ENCODE results near the gene ERVH48-1. TPM values are rescaled to one million over a fixed set of nuclear protein-coding genes. Genes with fewer than 3 reads are reported as not detected.
A peak's percentile ranks its signal among the peaks of the same experiment; 100 is the strongest.

The ERVH48-1 gene
- total RNA-seq, 1 experiment from 2014 or later: 14.7 TPM

- H3K36me3 Mint-ChIP-seq: peaks cover 4% of the 10 kb centered on the region
- no peaks in the 10 kb centered on the region for H3K9me3 Mint-ChIP-seq
- no peak for DNase-seq (ENCODE audit: low spot score)
- no peaks in the 10 kb centered on the region for H3K27me3 Mint-ChIP-seq (ENCODE audit: low read depth)
- ChIA-PET POLR2A (no interaction called here), CTCF (no interaction called here)
- H3K27ac Mint-ChIP-seq: peak overlapping the region; percentile 99
- no peak for ATAC-seq
- H3K4me3 Mint-ChIP-seq: peak overlapping the region; percentile 66
- H3K4me1 Mint-ChIP-seq: peaks cover 48% of the 10 kb centered on the region
- TF ChIP-seq NFE2L1 (CRISPR knock-in tag; IDR thresholded peaks at IDR 0.05) (no peak), ZNF425 (CRISPR knock-in tag; conservative IDR thresholded peaks at IDR 0.05) (no peak)
Measured at GRCh38 chr21:42924433-42924751, 1.0 kb downstream of the ERVH48-1 start.

- peaks cover 44% of the 10 kb centered on the region for H3K4me1 Mint-ChIP-seq
- no peaks in the 10 kb centered on the region for H3K27me3 Mint-ChIP-seq (ENCODE audit: low read depth)
- H3K27ac Mint-ChIP-seq: peak overlapping the region; percentile 99
- no peaks in the 10 kb centered on the region for H3K9me3 Mint-ChIP-seq
- DNase-seq (ENCODE audit: low spot score) (peak; percentile 84), ATAC-seq (peak; percentile 93)
- POLR2A ChIA-PET: no interaction called here
- H3K4me3 Mint-ChIP-seq: peak overlapping the region; percentile 66
- CTCF ChIA-PET: interaction anchor here (0.6 to 1.1 kb wide), 6 partner anchors 33 to 69 kb away, joined by 3 to 4 read pairs (median 3); partner anchors contain the start of gene PKNOX1
- H3K36me3 Mint-ChIP-seq: peaks cover 4% of the 10 kb centered on the region
- TF ChIP-seq ZNF219 (CRISPR knock-in tag; IDR thresholded peaks at IDR 0.05; ENCODE audit: borderline replicate concordance) (no peak), PRRX2 (CRISPR knock-in tag; IDR thresholded peaks at IDR 0.05) (no peak), ZSCAN18 (CRISPR knock-in tag; IDR thresholded peaks at IDR 0.05) (no peak), SMAD3 (CRISPR knock-in tag; IDR thresholded peaks at IDR 0.05; ENCODE audit: borderline replicate concordance) (no peak), GRHL2 (CRISPR knock-in tag; IDR thresholded peaks at IDR 0.05; ENCODE audit: insufficient replicate concordance, severe bottlenecking) (no peak), NFE2L1 (CRISPR knock-in tag; IDR thresholded peaks at IDR 0.05) (peak; percentile 68; the same call in 1 of the 2 replicates), NFATC4 (CRISPR knock-in tag; IDR thresholded peaks at IDR 0.05) (no peak), TP53 (CRISPR knock-in tag; IDR thresholded peaks at IDR 0.05) (no peak), ZNF423 (CRISPR knock-in tag; IDR thresholded peaks at IDR 0.05) (no peak), PREB (CRISPR knock-in tag; IDR thresholded peaks at IDR 0.05; ENCODE audit: borderline replicate concordance) (no peak), PRDM15 (CRISPR knock-in tag; IDR thresholded peaks at IDR 0.05) (peak; percentile 63; the same call in 1 of the 2 replicates), HMGXB4 (CRISPR knock-in tag; IDR thresholded peaks at IDR 0.05) (no peak), ZNF396 (CRISPR knock-in tag; IDR thresholded peaks at IDR 0.05; ENCODE audit: borderline replicate concordance) (no peak), TEAD4 (CRISPR knock-in tag; IDR thresholded peaks at IDR 0.05) (no peak), FOXP1 (CRISPR knock-in tag; IDR thresholded peaks at IDR 0.05; ENCODE audit: borderline replicate concordance) (no peak), ZBTB43 (CRISPR knock-in tag; IDR thresholded peaks at IDR 0.05) (peak; percentile 69; the same call in 1 of the 2 replicates), RELA (CRISPR knock-in tag; IDR thresholded peaks at IDR 0.05; ENCODE audit: borderline replicate concordance) (no peak), TCF7 (CRISPR knock-in tag; IDR thresholded peaks at IDR 0.05; ENCODE audit: low read depth) (no peak), SOX15 (CRISPR knock-in tag; IDR thresholded peaks at IDR 0.05) (no peak), NFYB (CRISPR knock-in tag; conservative IDR thresholded peaks at IDR 0.05; ENCODE audit: low read depth) (no peak), USF1 (CRISPR knock-in tag; IDR thresholded peaks at IDR 0.05) (no peak)
Measured at GRCh38 chr21:42923553-42924432, 1.6 kb downstream of the ERVH48-1 start.

All from WTC11 (cell line).